NCI-H1694 treated with DMSO at 0.1 percent for 48 hours (cell line): ENCODE results near the gene CHST7.

Source experiments
- DNase-seq: peaks from one replicate; lab custom pipeline; 2025; lab: John Stamatoyannopoulos, UW

The CHST7 gene

GRCh38 chrX:46610070-46610658, 36.6 kb downstream of the CHST7 start:
- DNase-seq, result no peak

- no peak for DNase-seq
Observed at GRCh38 chrX:46611658-46612362, 38.2 kb downstream of the CHST7 start.

- DNase-seq, result no peak
Observed at GRCh38 chrX:46617906-46618305, 44.3 kb downstream of the CHST7 start.

- DNase-seq, result no peak
Observed at GRCh38 chrX:46618947-46619346, 45.4 kb downstream of the CHST7 start.

GRCh38 chrX:46620505-46620904, 46.9 kb downstream of the CHST7 start:
- DNase-seq, result no peak

GRCh38 chrX:46621572-46621971, 48.0 kb downstream of the CHST7 start:
- no peak for DNase-seq

GRCh38 chrX:46624090-46624786, 50.7 kb downstream of the CHST7 start:
- DNase-seq, result no peak

GRCh38 chrX:46626566-46626965, 53.0 kb downstream of the CHST7 start:
- no peak for DNase-seq

GRCh38 chrX:46627062-46627461, 53.5 kb downstream of the CHST7 start:
- no peak for DNase-seq

GRCh38 chrX:46627711-46628419, 54.3 kb downstream of the CHST7 start:
- no peak for DNase-seq

- DNase-seq, result no peak
Observed at GRCh38 chrX:46628460-46629371, 55.2 kb downstream of the CHST7 start.

GRCh38 chrX:46630141-46630540, 56.6 kb downstream of the CHST7 start:
- DNase-seq, result no peak

- DNase-seq, result no peak
Observed at GRCh38 chrX:46634577-46634976, 61.0 kb downstream of the CHST7 start.

- DNase-seq, result no peak
Observed at GRCh38 chrX:46635186-46635585, 61.6 kb downstream of the CHST7 start.

GRCh38 chrX:46636223-46636622, 62.7 kb downstream of the CHST7 start:
- no peak for DNase-seq

GRCh38 chrX:46637938-46638337, 64.4 kb downstream of the CHST7 start:
- no peak for DNase-seq

GRCh38 chrX:46642145-46642544, 68.6 kb downstream of the CHST7 start:
- DNase-seq, result peak; percentile 34

GRCh38 chrX:46643636-46644035, 70.1 kb downstream of the CHST7 start:
- DNase-seq, result no peak

GRCh38 chrX:46645614-46646013, 72.0 kb downstream of the CHST7 start:
- DNase-seq, result no peak

- DNase-seq, result no peak
Observed at GRCh38 chrX:46647251-46647650, 73.7 kb downstream of the CHST7 start.
